GM18873 (cell line): Measurements from ENCODE around the gene CCDC43.
"Not testable (repeated sequence)": the region's sequence is repeated elsewhere in the genome, so short reads cannot be mapped to it uniquely, and the experiment has no call there.

Source experiments
- ATAC-seq: cut with Tn5 transposase; IDR thresholded peaks from one replicate; pipeline ENCODE4 v1.9.1; 2021; ENCODE audit warnings: mild to moderate bottlenecking, moderate library complexity, moderate number of reproducible peaks; ENCODE audit not compliant: unreplicated experiment, low FRiP score

CCDC43 gene

GRCh38 chr17:44672479-44673093, 17.0 kb downstream of the CCDC43 start:
- ATAC-seq: no peak

GRCh38 chr17:44666006-44666405, 23.6 kb downstream of the CCDC43 start:
- ATAC-seq: no peak

- ATAC-seq: no peak
Measured at GRCh38 chr17:44664867-44665266, 24.7 kb downstream of the CCDC43 start.

GRCh38 chr17:44663095-44663494, 26.5 kb downstream of the CCDC43 start:
- ATAC-seq: no peak

- no peak for ATAC-seq
Measured at GRCh38 chr17:44661835-44662234, 27.7 kb downstream of the CCDC43 start.

GRCh38 chr17:44655983-44656710, 33.4 kb downstream of the CCDC43 start, which contains the start of gene MEIOC:
Gene MEIOC (plus strand): TSS chr17:44656468. CDS start chr17:44656614, 146 bp downstream.
- no peak for ATAC-seq

GRCh38 chr17:44653954-44654353, 35.6 kb downstream of the CCDC43 start:
- ATAC-seq: no peak

- ATAC-seq: no peak
Measured at GRCh38 chr17:44653384-44653783, 36.2 kb downstream of the CCDC43 start.

GRCh38 chr17:44652727-44653126, 36.8 kb downstream of the CCDC43 start:
- ATAC-seq: no peak

GRCh38 chr17:44651228-44651627, 38.3 kb downstream of the CCDC43 start:
- no peak for ATAC-seq

- no peak for ATAC-seq
Measured at GRCh38 chr17:44648963-44649362, 40.6 kb downstream of the CCDC43 start.

- ATAC-seq: no peak
Measured at GRCh38 chr17:44647736-44648135, 41.8 kb downstream of the CCDC43 start.

- no peak for ATAC-seq
Measured at GRCh38 chr17:44646280-44646679, 43.3 kb downstream of the CCDC43 start.

GRCh38 chr17:44645341-44645740, 44.2 kb downstream of the CCDC43 start:
- no peak for ATAC-seq

- no peak for ATAC-seq
Measured at GRCh38 chr17:44642834-44643233, 46.7 kb downstream of the CCDC43 start.

- ATAC-seq: no peak
Measured at GRCh38 chr17:44637066-44637465, 52.5 kb downstream of the CCDC43 start.

- ATAC-seq: no peak
Measured at GRCh38 chr17:44636562-44636961, 53.0 kb downstream of the CCDC43 start.

GRCh38 chr17:44634401-44634800, 55.2 kb downstream of the CCDC43 start:
- ATAC-seq: not testable (repeated sequence)

GRCh38 chr17:44633998-44634397, 55.6 kb downstream of the CCDC43 start:
- ATAC-seq: no peak

GRCh38 chr17:44630703-44631102, 58.9 kb downstream of the CCDC43 start:
- no peak for ATAC-seq

- ATAC-seq: no peak
Measured at GRCh38 chr17:44629314-44629713, 60.3 kb downstream of the CCDC43 start.
